NCI-H1694 (cell line): ENCODE measurements around the gene ANK3.
"Not testable (repeated sequence)": the region's sequence is repeated elsewhere in the genome, so short reads cannot be mapped to it uniquely, and the experiment has no call there.

Experiments
- DNase-seq: peaks from one replicate; lab custom pipeline; 2025; lab: John Stamatoyannopoulos, UW

ANK3 gene

GRCh38 chr10:60086421-60086820 is 303.3 kb downstream of the ANK3 start:
- no peak for DNase-seq

GRCh38 chr10:60082744-60083344 is 306.8 kb downstream of the ANK3 start:
- DNase-seq: no peak

DNA sequence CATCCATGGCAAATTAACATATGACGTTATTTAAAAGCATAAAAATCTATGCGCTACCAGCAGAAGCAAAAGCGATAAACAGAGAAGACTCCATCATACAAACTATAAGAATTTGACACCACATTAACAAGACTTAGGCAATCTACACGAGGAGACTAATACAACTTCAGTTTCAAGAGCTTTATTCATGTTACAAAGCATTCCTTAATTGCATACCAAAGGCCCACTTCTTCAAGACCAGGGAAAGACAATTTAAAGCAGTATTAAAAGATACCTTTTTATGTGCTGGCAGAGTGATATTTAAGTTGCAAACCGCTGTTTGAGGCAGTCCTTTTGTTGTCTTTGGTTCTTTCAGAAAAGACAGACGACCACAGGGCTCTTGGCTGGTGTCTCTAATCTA is 307.3 kb downstream of the ANK3 start:
- DNase-seq: no peak

GRCh38 chr10:60073781-60074656 is 315.7 kb downstream of the ANK3 start:
- no peak for DNase-seq

GRCh38 chr10:60073397-60073780 is 316.3 kb downstream of the ANK3 start:
- no peak for DNase-seq

DNA sequence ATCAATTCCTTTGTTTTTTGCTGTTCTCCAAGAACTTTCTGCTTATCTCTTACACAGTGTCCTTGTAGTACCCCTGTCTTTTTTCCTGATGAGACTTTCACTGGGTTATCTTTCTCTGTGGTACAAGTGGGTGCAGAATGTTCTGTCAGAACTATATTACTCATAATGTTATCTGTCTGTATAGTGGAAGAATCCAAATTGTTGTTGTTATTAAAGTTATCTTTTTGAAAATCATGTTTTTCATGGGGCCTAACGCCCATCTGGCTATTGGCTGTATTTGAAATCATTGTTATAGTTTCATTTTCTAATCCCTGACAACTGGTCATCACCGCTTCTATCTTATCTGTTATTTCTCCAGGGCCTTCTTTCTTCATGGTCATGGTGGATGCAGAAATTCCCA is 320.4 kb downstream of the ANK3 start:
- DNase-seq: no peak

DNA sequence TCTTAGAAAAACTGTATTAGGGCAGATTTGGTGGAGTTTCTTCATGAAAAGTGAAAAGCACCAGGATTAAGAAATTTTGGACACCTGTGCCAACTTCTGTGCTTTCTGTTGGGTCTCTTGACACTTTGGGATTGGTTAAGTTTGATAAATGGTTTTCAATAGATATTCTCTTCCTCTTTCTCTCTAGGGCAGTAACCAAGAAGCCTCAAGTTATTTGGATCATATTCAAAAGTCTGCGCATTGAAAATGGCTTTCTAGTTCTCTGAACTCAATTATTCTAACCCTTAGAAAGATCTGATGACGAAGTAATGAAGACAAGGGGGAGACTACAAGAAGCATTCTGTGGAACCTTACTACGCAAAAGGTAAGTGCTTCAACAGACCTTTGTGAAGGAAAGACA is 339.3 kb downstream of the ANK3 start:
- no peak for DNase-seq

GRCh38 chr10:60048091-60048501 is 341.6 kb downstream of the ANK3 start:
- no peak for DNase-seq

DNA sequence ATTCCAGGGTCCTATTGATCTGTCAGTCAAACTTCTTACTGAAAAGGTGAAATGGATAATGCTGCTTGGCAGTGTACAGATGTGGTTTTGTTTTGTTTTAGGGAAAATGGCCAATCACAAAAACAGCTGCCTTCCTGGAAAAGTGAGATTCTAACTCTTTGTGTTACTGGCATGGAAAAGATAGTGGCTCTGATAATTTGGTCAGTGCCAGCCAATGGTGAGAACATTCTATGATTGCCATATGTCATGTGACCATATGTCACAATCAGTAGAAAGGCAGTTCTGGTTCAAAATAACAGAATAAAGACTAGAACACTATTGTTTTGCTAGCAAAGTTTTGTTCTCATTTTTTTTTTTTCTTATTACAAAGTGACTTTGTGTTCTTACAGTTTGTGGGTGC is 344.1 kb downstream of the ANK3 start:
- no peak for DNase-seq

DNA sequence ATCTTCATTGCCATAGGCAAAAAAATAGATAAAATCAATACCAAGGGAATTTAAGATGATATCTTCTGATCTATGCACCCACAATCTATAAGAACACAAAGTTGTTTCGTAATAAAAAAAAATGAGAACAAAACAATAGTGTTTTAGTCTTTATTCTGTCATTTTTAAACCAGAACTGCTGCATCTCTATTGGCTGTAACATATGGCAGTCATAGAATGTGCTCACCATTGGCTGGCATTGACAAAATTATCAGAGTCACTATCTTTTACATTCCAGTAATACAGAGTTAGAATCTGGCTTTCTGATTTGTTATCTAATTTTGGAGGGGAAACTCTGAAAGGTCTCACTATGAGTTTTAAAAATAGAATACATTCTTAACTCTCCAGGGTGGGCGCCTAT is 344.7 kb downstream of the ANK3 start:
- DNase-seq: no peak

GRCh38 chr10:60044242-60044641 is 345.4 kb downstream of the ANK3 start:
- no peak for DNase-seq

DNA sequence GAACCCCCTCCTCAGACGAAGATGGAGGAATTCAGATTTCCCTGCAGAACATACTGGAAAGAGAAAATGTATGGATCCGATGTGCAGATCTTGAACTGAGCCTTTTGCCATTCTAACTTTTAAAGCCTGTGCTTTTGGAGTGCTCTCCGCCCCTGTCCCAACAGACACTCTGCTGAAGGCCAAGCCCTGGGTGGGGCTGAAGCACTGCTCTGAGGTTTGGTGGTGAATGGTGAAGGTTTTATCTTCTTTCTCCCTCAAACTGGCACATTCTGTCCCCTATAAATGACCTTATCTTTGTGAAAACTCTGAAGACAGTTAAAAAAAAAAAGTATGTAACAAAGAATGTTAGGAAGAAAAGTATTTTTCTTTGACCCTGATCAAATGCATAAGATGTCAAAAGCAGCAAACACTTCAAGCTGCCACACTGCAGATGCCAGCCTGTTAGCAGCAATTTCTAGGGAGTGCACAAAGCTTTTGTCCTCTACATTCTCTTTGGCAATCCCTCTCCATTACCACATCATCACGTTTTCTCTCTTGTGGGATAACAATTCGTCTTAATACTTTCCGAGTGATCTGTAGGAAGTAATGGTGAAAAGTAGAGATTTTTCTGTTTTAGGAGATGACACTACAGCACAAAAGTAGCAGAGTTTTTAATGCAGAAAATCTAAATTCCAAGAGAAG is 346.0 kb downstream of the ANK3 start:
- no peak for DNase-seq

GRCh38 chr10:60042914-60043313 is 346.8 kb downstream of the ANK3 start:
- DNase-seq: no peak

GRCh38 chr10:60042262-60042661 is 347.4 kb downstream of the ANK3 start:
- no peak for DNase-seq

- DNase-seq: no peak
These were observed 348.1 kb downstream of the ANK3 start for GRCh38 chr10:60041489-60042133.

GRCh38 chr10:60040014-60040662 is 349.5 kb downstream of the ANK3 start:
- no peak for DNase-seq

- no peak for DNase-seq
These were observed 353.7 kb downstream of the ANK3 start for GRCh38 chr10:60035984-60036383.

DNA sequence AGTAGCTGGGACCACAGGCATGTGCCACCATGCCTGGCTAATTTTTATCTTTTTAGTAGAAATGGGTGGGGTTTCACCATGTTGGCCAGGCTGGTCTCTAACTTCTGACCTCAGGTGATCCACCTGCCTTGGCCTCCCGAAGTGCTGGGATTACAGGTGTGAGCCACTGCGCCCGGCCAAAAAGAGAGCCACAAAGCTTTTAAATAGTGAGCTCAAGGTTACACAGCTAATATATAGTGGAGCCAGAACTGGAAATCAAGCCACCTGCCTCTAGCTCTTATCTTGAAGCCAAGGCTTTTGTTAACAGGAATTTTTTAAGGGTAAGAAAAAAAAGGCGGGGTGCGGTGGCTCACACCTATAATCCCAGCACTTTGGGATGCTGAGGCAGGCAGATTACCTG is 354.3 kb downstream of the ANK3 start:
- not testable (repeated sequence) for DNase-seq

DNA sequence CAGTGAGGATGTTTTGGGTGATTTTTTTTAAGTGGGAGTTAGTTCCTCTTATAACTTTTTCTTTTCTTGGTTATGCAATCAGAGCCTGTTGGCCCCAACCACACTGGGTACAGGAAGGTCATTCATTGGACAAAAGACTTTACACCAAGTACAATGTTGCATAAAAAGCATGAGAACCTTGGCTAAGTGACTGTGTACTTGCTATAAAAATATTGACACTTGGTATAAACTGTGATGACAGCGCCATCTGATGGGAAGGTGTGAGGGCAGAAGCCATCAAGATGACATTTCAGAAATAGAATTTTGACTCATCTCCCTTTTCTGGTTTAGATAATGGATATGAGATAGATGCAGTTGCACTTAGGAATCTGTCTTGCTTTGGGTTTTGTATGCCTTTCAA is 357.0 kb downstream of the ANK3 start:
- DNase-seq: peak; percentile 66

GRCh38 chr10:60031664-60032063 is 358.0 kb downstream of the ANK3 start:
- DNase-seq: no peak

- no peak for DNase-seq
These were observed 358.5 kb downstream of the ANK3 start for GRCh38 chr10:60031183-60031582.

GRCh38 chr10:60029475-60029874 is 360.2 kb downstream of the ANK3 start:
- no peak for DNase-seq
